ENCODE results near the gene CCDC85A.

Gene CCDC85A

GRCh38 chr2:56369316-56369715 lies 185.5 kb downstream of the CCDC85A start:
- no peak overlapping the region for H3K4me3 ChIP-seq (ENCODE audit: low read length)
- TF ChIP-seq ZNF274 (IDR thresholded peaks at IDR 0.05; ENCODE audit: low read depth, low read length): no peak

- H3K4me3 ChIP-seq (ENCODE audit: low read length): no peak overlapping the region
- TF ChIP-seq ZNF274 (IDR thresholded peaks at IDR 0.05; ENCODE audit: low read depth, low read length): no peak
Observed at GRCh38 chr2:56372071-56372656, 188.4 kb downstream of the CCDC85A start.

GRCh38 chr2:56375251-56375650 lies 191.5 kb downstream of the CCDC85A start:
- no peak overlapping the region for H3K4me3 ChIP-seq (ENCODE audit: low read length)
- no peak for TF ChIP-seq ZNF274 (IDR thresholded peaks at IDR 0.05; ENCODE audit: low read depth, low read length)

GRCh38 chr2:56376699-56377665 lies 193.2 kb downstream of the CCDC85A start:
- H3K4me3 ChIP-seq (ENCODE audit: low read length): no peak overlapping the region
- TF ChIP-seq ZNF274 (IDR thresholded peaks at IDR 0.05; ENCODE audit: low read depth, low read length): no peak

- TF ChIP-seq ZNF274 (IDR thresholded peaks at IDR 0.05; ENCODE audit: low read depth, low read length): no peak
- H3K4me3 ChIP-seq (ENCODE audit: low read length): no peak overlapping the region
Observed at GRCh38 chr2:56379066-56379465, 195.3 kb downstream of the CCDC85A start.

GRCh38 chr2:56380861-56381260 lies 197.1 kb downstream of the CCDC85A start:
- no peak overlapping the region for H3K4me3 ChIP-seq (ENCODE audit: low read length)
- TF ChIP-seq ZNF274 (IDR thresholded peaks at IDR 0.05; ENCODE audit: low read depth, low read length): no peak

- H3K4me3 ChIP-seq (ENCODE audit: low read length): no peak overlapping the region
- no peak for TF ChIP-seq ZNF274 (IDR thresholded peaks at IDR 0.05; ENCODE audit: low read depth, low read length)
Observed at GRCh38 chr2:56382466-56382865, 198.7 kb downstream of the CCDC85A start.

- no peak for TF ChIP-seq ZNF274 (IDR thresholded peaks at IDR 0.05; ENCODE audit: low read depth, low read length)
- H3K4me3 ChIP-seq (ENCODE audit: low read length): no peak overlapping the region
Observed at GRCh38 chr2:56386657-56387056, 202.9 kb downstream of the CCDC85A start.

- H3K4me3 ChIP-seq (ENCODE audit: low read length): no peak overlapping the region
- no peak for TF ChIP-seq ZNF274 (IDR thresholded peaks at IDR 0.05; ENCODE audit: low read depth, low read length)
Observed at GRCh38 chr2:56390644-56391043, 206.9 kb downstream of the CCDC85A start.

- TF ChIP-seq ZNF274 (IDR thresholded peaks at IDR 0.05; ENCODE audit: low read depth, low read length): no peak
- H3K4me3 ChIP-seq (ENCODE audit: low read length): no peak overlapping the region
Observed at GRCh38 chr2:56410140-56410539, 226.3 kb downstream of the CCDC85A start.

- no peak overlapping the region for H3K4me3 ChIP-seq (ENCODE audit: low read length)
- no peak for TF ChIP-seq ZNF274 (IDR thresholded peaks at IDR 0.05; ENCODE audit: low read depth, low read length)
Observed at GRCh38 chr2:56416500-56417176, 232.8 kb downstream of the CCDC85A start.

All from GM08714 (cell line).